Keratinocyte (primary cell): ENCODE results near the gene GINS1. TPM values are rescaled to one million over a fixed set of nuclear protein-coding genes. Genes with fewer than 3 reads are reported as not detected.

Experiments
- DNase-seq: peaks from one replicate; pipeline ENCODE4 v3.0.0-alpha.2; 2011; ENCODE audit warnings: low read depth, missing footprints, low spot score
- FAIRE-seq: peaks from 2 replicates; lab custom pipeline; 2011; peaks lifted over from hg19 to GRCh38; lab: Jason Lieb, UNC
- H2AFZ ChIP-seq: 2 replicates; pipeline ENCODE4 v1.6.0; 2012; ENCODE audit warnings: low read length, control low read depth, inconsistent platforms; ENCODE audit not compliant: control insufficient read depth
- H3K27ac ChIP-seq: 2 replicates; pipeline ENCODE4 v1.5.1; 2011; ENCODE audit warnings: low read length; ENCODE audit not compliant: control insufficient read depth, insufficient read depth
- H3K27me3 ChIP-seq: 3 replicates; pipeline ENCODE4 v1.6.0; 2011; ENCODE audit warnings: low read length; ENCODE audit not compliant: control insufficient read depth, insufficient read depth; ENCODE audit errors: extremely low read depth
- H3K36me3 ChIP-seq, 2 experiments: 2 replicates in 1 of 2; 3 replicates in 1 of 2; pipeline ENCODE4 v1.5.1; 2011; ENCODE audit warnings: low read length in 2 of 2, mild to moderate bottlenecking in 1 of 2; ENCODE audit not compliant: control insufficient read depth in 2 of 2, insufficient read depth in 2 of 2; ENCODE audit errors: extremely low read depth in 1 of 2
- H3K4me1 ChIP-seq: 3 replicates; pipeline ENCODE4 v1.5.1; 2011; ENCODE audit warnings: low read length; ENCODE audit not compliant: control insufficient read depth, insufficient read depth; ENCODE audit errors: extremely low read depth
- H3K4me2 ChIP-seq: 3 replicates; pipeline ENCODE4 v1.6.0; 2011; ENCODE audit warnings: low read depth, low read length; ENCODE audit not compliant: control insufficient read depth, insufficient read depth; ENCODE audit errors: extremely low read depth
- H3K4me3 ChIP-seq, 3 experiments: fragments of 200-600 bp in 1 of 3; sonication (generic) in 1 of 3; 2 replicates in 2 of 3; 3 replicates in 1 of 3; pipeline ENCODE4 v1.5.1; 2011 to 2016; ENCODE audit warnings: low read length in 3 of 3, mild to moderate bottlenecking in 3 of 3, control low read depth in 2 of 3, inconsistent platforms in 1 of 3, low read depth in 1 of 3, mixed read lengths in 1 of 3, mixed run types in 1 of 3, moderate library complexity in 1 of 3; ENCODE audit not compliant: control insufficient read depth in 2 of 3, insufficient read depth in 2 of 3; ENCODE audit errors: extremely low read depth in 1 of 3
- H3K79me2 ChIP-seq: 2 replicates; pipeline ENCODE4 v1.6.0; 2012; ENCODE audit warnings: low read length; ENCODE audit not compliant: control insufficient read depth, insufficient read depth
- H3K9ac ChIP-seq: 3 replicates; pipeline ENCODE4 v1.6.0; 2011; ENCODE audit warnings: low read length; ENCODE audit not compliant: control insufficient read depth, insufficient read depth; ENCODE audit errors: extremely low read depth
- H3K9me1 ChIP-seq: 3 replicates; pipeline ENCODE4 v1.6.0; 2011; ENCODE audit warnings: low read length; ENCODE audit not compliant: control insufficient read depth, insufficient read depth; ENCODE audit errors: extremely low read depth
- H3K9me3 ChIP-seq: 2 replicates; pipeline ENCODE4 v1.5.1; 2012; ENCODE audit warnings: low read depth, low read length; ENCODE audit not compliant: control insufficient read depth
- H4K20me1 ChIP-seq: 3 replicates; pipeline ENCODE4 v1.6.0; 2011; ENCODE audit warnings: low read length; ENCODE audit not compliant: control insufficient read depth, insufficient read depth; ENCODE audit errors: extremely low read depth
- CTCF ChIP-seq, 3 experiments: IDR thresholded peaks in 1 of 3; conservative IDR thresholded peaks in 1 of 3; optimal IDR thresholded peaks in 1 of 3; 2 replicates in 2 of 3; 3 replicates in 1 of 3; pipeline versions ENCODE3 to v1.5.1; 2011; ENCODE audit warnings: low read length in 3 of 3, mild to moderate bottlenecking in 3 of 3, moderate library complexity in 2 of 3, control low read depth in 1 of 3, inconsistent platforms in 1 of 3; ENCODE audit not compliant: insufficient read depth in 2 of 3; ENCODE audit errors: extremely low read depth in 1 of 3
- EZH2 ChIP-seq: IDR thresholded peaks from one replicate; pipeline ENCODE4 v1.6.1; 2012; ENCODE audit warnings: inconsistent platforms, mild to moderate bottlenecking, low read length, moderate library complexity
- dilution Hi-C: fragments of 300-500 bp; cut with MboI; formaldehyde crosslinking; loops from one replicate; pipeline ENCODE4 v1.7.0; 2020; ENCODE audit warnings: low sequenced_read_pairs; ENCODE audit not compliant: extremely low pct_ligation_motif_present
- polyA plus RNA-seq, 5 experiments: library from polyadenylated mRNA; depleted of rRNA in 3 of 5; stranded (reverse) in 3 of 5; stranded (forward) in 1 of 5; unstranded in 1 of 5; fragments of >200 nt; gene quantifications; 1 replicate in 1 of 5; 2 replicates in 3 of 5; 3 replicates in 1 of 5; pipeline versions ENCODE4 v1.2.1 to v1.2.3, GENCODE V29; 2011 to 2012; ENCODE audit warnings: missing spikeins in 2 of 5, low read depth in 1 of 5, low replicate concordance in 1 of 5

GINS1 gene
- polyA plus RNA-seq, 1 donor (not counting 4 experiments of a cell fraction or from before 2014, with no cell fraction given), result 12.5 TPM

GRCh38 chr20:25402583-25402982, 4.9 kb upstream of the GINS1 start:
- DNase-seq (no peak), FAIRE-seq (no peak)
- no peak overlapping the region for H3K4me2 ChIP-seq
- no peaks in the 10 kb centered on the region for H3K36me3 ChIP-seq
- no peaks in the 10 kb centered on the region for H4K20me1 ChIP-seq
- TF ChIP-seq EZH2 (no peak), CTCF (optimal IDR thresholded peaks at IDR 0.05 in 1 of 3, IDR thresholded peaks at IDR 0.05 in 1 of 3, conservative IDR thresholded peaks at IDR 0.05 in 1 of 3; ENCODE audit: extremely low read depth in 1 of 3, insufficient read depth in 2 of 3, low read length in 3 of 3) (no peak)
- H3K4me1 ChIP-seq, result no peaks in the 10 kb centered on the region
- H3K27ac ChIP-seq, result no peak overlapping the region
- no peaks in the 10 kb centered on the region for H3K9me1 ChIP-seq
- no peaks in the 10 kb centered on the region for H3K79me2 ChIP-seq
- H2AFZ ChIP-seq, result no peak overlapping the region
- H3K9ac ChIP-seq, result no peak overlapping the region
- no peak overlapping the region for H3K4me3 ChIP-seq
- H3K27me3 ChIP-seq, result no peaks in the 10 kb centered on the region
- dilution Hi-C loops, result no loop called here
- H3K9me3 ChIP-seq, result no peaks in the 10 kb centered on the region

DNA sequence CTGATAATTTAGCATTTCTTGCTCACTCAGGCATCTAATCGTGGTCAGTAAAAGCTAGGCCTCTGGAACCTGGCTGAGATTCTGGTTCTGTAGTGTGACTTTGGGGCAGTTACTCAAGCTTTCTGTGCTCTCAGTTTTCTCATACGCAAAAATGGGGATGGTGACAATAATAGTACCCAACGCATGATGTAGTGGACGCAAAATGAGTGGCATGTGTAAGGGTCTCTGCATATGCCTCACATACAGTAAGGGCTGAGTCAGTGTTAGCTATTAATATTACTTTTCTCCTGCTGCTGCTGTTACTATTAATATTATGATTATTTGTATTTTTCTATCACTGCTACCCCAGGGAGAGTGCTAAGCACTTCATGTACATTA, 686 bp downstream of the GINS1 start:
- Histone ChIP-seq H3K4me2 (peak overlapping the region; percentile 100), H3K27ac (peak overlapping the region; percentile 66), H3K27me3 (no peaks in the 10 kb centered on the region), H4K20me1 (no peaks in the 10 kb centered on the region), H3K79me2 (peaks cover 35% of the 10 kb centered on the region), H2AFZ (peak overlapping the region; percentile 98), H3K9me1 (no peaks in the 10 kb centered on the region), H3K9ac (peak overlapping the region; percentile 91), H3K36me3 (peaks cover 0 to 7% of the 10 kb centered on the region in 2 experiments), H3K4me1 (peaks cover 12% of the 10 kb centered on the region), H3K9me3 (no peaks in the 10 kb centered on the region), H3K4me3 (peak overlapping the region; percentile 68 to 91 (median 91))
- dilution Hi-C loops, result no loop called here
- DNase-seq, result no peak
- TF ChIP-seq CTCF (optimal IDR thresholded peaks at IDR 0.05 in 1 of 3, IDR thresholded peaks at IDR 0.05 in 1 of 3, conservative IDR thresholded peaks at IDR 0.05 in 1 of 3; ENCODE audit: extremely low read depth in 1 of 3, insufficient read depth in 2 of 3, low read length in 3 of 3), result no peak
- FAIRE-seq, result no peak
